ENCODE measurements around the gene PABPN1. TPM values are rescaled to one million over a fixed set of nuclear protein-coding genes. Genes with fewer than 3 reads are reported as not detected.

PABPN1 gene
- total RNA-seq, 1 donor from 2014 or later = 86.9 TPM

GRCh38 chr14:23326491-23327332, 5.5 kb downstream of the PABPN1 start:
- no peak for DNase-seq (ENCODE audit: low spot score)
- ATAC-seq = no peak

DNA sequence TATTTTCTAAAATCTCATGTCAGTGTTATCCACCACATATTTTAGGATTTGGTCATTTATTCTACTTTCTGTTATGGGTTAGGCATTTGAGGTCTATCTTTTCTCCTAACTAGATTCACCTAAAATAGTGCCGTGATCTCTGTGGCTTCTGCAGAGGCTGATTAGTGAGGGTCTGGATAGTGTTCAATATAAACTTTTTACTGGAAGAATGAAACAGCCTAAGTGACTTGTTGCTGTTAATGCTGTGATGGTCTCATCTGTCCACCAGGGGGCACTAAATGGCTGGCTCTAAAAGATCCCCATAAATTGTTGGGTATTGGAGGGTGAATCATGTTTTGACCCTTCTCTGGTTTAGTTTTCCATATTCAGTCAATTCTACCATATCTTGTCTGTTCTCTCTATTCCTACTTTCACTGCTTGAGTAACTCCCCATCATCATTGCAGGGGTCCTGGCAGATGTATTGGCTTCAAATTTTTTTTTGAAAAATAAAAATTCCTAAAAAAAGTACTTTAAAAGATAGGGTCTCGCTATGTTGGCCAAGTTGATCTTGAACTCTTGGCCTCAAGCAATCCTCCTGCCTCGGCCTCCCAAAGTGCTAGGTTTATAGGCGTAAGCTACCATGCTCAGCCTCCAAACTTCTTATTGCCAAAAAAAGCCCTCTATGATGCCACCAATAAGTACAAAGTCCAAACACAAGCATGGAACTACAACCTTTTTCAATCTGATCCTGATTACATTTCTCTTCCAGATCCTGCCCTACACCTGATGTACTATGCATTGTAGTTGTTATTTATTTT, 6.9 kb downstream of the PABPN1 start:
- DNase-seq (ENCODE audit: low spot score) = peak; percentile 63
- ATAC-seq = peak; percentile 89

DNA sequence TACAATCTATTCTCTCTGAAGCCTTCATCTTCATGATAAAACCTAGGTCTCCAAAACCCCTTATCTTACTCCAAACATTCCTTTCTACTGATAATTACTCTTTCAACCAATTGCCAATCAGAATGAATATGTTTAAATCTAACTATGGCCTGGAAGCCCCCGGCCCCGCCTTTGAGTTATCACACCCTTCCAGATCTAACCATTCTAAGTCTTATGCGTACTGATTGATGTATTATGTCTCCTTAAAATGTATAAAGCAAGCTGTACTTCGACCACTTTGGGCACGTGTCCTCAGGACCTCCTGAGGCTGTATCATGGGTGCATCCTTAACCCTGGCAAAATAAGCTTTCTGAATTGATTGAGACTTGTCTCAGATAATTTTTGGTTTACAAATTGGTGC, 14.4 kb downstream of the PABPN1 start:
- no peak for ATAC-seq
- no peak for DNase-seq (ENCODE audit: low spot score)

DNA sequence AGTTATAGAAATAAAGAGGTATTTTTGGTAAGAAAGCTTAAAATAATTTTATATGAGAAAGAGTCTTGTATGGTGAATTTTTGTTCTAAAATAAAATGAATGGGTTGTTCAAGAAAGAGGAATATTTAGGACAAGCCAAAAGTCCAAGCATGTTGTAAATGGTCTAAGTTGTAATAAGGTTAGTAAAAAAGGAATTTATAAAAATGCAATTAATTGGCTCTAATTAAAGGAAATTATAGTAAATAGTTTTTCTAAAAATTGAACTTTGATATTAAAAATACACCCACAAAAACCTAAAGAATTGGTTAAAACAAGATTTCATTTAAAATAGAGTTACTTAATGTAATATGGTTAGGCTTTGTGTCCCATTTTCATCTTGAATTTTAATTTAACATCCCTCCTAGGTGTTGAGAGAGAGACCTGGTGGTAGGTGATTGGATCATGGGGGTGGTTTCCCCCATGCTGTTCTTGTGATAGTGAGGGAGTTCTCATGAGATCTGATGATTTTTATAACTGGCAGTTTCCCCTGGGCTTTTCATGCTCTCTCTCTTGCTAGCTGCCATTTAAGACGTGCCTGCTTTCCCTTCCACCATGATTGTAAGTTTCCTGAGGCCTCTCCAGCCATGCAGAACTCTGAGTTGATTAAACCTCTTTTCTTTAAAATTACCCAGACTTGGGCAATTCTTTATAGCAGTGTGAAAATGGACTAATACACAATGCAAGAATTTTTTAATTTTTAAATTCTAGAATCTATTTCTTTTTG, 18.4 kb downstream of the PABPN1 start:
- DNase-seq (ENCODE audit: low spot score) (no peak), ATAC-seq (no peak)

DNA sequence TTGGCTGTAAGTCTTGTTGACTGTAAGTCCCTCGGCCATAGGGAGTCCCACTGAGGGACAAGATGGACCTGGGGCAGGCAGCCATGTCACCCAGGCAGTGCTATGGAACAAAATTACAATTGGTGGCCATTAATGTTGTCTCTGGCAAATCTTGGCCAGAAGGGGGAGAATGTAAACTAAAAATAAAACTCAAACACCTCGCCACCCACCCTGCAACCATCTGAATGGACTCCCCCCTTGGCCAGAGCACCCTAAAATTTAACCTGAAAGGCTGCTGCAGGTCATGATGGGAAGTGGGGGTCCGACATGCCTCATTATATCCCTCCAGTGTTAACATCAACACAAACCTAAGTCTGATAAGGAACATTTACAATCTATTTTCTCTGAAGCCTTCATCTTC, 23.2 kb downstream of the PABPN1 start:
- ATAC-seq (no peak), DNase-seq (ENCODE audit: low spot score) (peak; percentile 4)

- peak; percentile 18 for DNase-seq (ENCODE audit: low spot score)
- no peak for ATAC-seq
These were observed 24.9 kb downstream of the PABPN1 start for GRCh38 chr14:23345987-23346692.

- ATAC-seq (no peak), DNase-seq (ENCODE audit: low spot score) (no peak)
These were observed 25.6 kb downstream of the PABPN1 start for GRCh38 chr14:23346693-23347405.

DNA sequence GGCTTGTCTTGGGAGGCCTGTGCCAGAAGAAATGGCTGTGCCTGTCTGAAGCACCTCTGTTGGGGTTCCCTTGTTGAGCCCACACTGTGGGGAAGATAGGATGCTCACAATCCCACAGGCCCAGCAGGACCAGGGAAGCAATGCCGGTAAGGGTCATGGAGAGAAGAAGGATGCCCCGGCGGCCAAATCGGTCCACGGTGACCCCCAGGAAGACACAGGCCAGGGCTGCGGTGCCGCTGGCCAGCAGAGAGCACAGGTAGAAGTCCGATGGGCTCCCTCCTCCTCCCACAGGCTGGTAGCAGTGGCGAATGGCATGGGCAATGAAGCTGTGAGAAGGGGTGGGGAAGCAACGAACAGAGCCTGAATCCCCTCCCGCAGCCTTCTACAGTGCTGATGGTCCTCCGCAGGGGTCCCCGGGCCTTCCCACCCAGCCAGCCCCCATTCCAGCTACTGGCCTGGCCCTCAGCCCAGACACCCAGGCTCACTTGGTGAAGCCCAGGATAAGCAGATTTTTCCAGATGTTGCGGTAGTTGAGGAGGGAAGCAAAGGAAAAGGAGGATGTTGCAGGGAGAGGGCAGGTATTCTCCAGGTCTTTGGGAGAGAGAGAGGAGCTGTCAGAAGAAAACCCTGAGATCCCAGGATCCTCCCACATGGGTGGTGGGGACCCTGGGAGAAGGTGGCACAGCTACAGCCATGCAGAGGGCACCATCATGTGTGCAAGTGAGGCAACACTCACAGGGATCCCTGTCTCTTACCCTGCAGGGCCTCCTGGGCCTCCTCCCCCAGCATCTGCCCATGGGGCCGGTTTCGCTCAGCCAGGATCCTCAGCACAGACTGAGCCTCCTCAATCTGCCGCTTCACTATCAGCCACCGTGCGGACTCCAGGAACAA, 26.4 kb downstream of the PABPN1 start:
- ATAC-seq (no peak), DNase-seq (ENCODE audit: low spot score) (no peak)

DNA sequence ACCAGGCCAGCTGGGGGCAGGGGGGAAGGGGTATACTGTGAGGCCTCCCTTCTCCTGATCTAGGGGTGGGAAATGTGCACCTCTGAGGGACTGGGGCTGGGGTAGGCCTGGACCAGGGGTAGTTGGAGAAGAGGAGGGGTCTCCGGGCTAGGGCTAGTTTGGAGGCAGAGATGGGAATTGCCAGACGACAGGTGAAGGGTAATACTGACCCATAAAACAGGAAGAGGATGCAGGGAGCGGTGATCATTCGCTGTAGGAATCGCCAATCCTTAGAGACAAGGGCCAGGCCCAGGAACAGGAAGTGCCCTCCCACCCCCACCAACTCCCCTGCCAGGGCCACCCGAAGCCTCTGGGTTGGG, 27.0 kb downstream of the PABPN1 start:
- DNase-seq (ENCODE audit: low spot score) (no peak), ATAC-seq (no peak)

GRCh38 chr14:23349156-23349845, 28.0 kb downstream of the PABPN1 start:
- DNase-seq (ENCODE audit: low spot score) (peak; percentile 29), ATAC-seq (no peak)

DNA sequence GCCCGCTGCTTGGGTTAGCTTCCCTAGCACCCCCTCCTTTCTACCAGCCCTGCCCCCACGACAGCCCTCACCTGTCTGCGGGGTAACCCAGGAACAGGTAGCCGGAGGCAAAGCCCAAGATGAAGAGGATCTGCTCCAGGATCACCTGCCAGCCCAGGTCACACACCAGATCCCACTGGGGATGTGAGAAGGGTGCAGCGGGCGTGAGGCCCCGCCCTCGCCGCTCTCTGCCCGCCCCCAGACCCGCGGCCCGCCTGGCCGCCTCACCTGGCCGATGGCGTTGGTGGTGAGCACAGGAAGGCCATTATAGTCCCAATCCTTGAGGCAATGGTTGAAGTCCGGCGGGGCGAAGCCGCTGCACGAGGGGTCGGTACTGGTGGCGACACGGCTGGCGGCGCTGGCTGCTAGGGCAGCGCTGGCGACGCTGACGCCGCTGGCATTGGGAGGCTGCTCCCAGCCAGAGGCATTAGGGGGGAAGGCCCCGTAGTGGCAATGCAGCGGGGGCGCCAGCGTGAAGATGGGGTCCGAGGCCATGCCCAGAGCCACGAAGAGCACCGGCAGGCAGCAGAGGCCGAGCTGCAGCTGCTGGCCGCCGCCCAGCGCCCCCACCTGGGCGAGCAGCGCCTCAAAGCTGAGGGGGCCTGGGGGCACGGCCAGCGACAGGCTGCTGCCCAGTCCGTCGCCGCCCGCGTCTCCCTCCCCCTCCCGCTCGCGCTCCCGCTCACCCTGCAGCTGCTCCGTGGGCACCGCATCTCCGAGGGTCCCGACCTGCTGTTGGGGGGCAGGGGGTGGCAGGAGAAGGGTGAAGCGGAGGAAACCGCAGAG, 30.6 kb downstream of the PABPN1 start:
- ATAC-seq (peak; percentile 27), DNase-seq (ENCODE audit: low spot score) (no peak)

DNA sequence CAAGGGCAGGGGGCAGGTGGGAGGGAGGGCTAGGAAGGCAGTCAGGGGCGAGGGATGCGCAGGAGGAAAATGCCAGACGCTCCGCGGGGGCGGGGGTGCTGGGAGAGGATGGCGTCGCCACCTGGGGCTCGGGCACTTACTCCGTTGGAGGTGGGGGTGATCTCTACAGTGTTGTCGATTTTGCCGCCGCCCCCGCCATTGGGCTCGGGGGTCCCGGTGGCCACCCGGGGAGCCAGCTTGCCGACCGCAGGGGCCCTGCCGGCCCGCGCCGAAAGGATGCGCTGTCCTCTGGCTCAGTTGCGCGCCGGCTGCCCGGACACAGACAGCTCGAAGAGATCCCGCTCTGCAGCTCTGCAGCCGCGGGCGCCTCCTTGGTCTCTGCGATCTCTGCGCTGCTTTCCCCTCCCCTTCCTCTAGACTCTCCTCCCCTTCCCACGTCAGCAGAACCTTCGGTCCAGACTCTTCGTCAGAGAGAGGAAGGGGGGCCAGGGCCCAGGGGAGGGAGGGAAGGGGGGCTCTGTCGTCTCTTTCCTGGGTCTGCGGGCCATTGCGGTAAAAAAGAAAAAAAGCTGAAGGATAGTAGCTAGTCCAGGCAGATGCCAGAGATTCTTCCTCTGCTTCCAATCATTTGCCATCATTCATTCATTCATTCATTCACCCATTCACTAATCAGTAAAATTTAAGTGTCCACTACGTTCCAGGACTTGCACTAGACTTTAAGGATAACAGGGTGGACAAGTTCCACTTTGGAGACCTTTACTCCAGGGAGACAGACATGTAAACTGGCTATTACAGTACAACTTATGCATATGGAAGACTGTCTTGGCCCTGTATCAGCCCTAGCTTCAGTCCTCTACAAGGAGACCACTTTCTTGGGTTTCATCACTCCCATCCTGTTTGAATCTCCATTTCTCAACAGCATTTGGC, 31.5 kb downstream of the PABPN1 start, which contains the start of gene SLC22A17:
SLC22A17 (minus strand) TSS at position 382 of the 927 bp plus-strand sequence.
- peak; percentile 87 for ATAC-seq

GRCh38 chr14:23353433-23353780, 32.1 kb downstream of the PABPN1 start:
- DNase-seq (ENCODE audit: low spot score) = no peak
- ATAC-seq = no peak

More for the DNA sequence above, 31.5 kb downstream of the PABPN1 start, which contains the start of gene SLC22A17:
- DNase-seq (ENCODE audit: low spot score) = no peak

DNA sequence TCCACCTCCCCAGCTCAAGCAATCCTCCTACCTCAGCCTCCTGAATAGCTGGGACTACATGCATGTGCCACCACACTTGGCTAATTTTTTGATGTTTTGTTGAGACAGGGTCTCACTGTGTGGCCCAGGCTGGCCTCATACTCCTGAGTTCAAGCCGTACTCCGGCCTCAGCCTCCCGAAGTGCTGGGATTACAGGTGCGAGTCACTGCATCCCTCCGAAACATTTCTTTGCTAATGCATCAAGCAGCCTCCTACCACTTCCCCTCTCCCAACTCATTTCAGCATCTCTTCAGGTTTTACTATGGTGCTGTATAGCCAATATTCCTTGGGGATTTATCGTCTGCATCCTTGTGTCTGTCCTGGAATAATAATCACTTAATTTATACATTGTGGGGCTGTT, 33.7 kb downstream of the PABPN1 start:
- peak; percentile 19 for DNase-seq (ENCODE audit: low spot score)
- ATAC-seq = no peak

- DNase-seq (ENCODE audit: low spot score) = peak; percentile 3
- ATAC-seq = no peak
These were observed 34.7 kb downstream of the PABPN1 start for GRCh38 chr14:23355871-23356435.

GRCh38 chr14:23356662-23357061, 35.4 kb downstream of the PABPN1 start:
- peak; percentile 21 for DNase-seq (ENCODE audit: low spot score)

More at GRCh38 chr14:23356662-23357061, 35.4 kb downstream of the PABPN1 start:
- ATAC-seq = no peak
